GM19452 (cell line): Measurements from ENCODE around the gene MISP3.
A peak's percentile ranks its signal among the peaks of the same experiment; 100 is the strongest.

Source experiments
- ATAC-seq: cut with Tn5 transposase; IDR thresholded peaks from one replicate; pipeline ENCODE4 v1.9.1; 2021; ENCODE audit not compliant: unreplicated experiment

Gene MISP3

GRCh38 chr19:14101003-14101545 is 28.5 kb downstream of the MISP3 start:
- ATAC-seq: no peak

GRCh38 chr19:14102102-14102696 is 29.6 kb downstream of the MISP3 start:
- no peak for ATAC-seq

DNA sequence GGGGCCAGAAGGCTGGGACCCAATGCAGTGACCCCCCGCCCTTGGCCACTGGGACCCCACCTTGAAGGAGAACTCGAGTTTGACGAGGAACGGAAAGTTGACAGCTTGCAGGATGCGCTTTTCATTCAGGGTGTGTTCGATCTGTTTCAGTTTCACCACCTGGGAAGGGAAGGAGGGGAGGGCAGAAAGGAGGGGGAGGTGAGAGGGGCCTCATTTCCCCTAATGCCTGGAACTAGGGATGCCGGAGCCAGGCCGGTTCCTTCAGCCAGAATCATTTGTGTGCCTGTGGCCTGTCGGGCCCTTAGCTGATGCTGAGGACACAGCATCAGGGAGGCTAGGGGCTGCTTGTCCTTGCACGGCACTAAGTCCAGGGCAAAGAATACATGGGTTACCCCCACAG is 30.2 kb downstream of the MISP3 start:
- no peak for ATAC-seq

DNA sequence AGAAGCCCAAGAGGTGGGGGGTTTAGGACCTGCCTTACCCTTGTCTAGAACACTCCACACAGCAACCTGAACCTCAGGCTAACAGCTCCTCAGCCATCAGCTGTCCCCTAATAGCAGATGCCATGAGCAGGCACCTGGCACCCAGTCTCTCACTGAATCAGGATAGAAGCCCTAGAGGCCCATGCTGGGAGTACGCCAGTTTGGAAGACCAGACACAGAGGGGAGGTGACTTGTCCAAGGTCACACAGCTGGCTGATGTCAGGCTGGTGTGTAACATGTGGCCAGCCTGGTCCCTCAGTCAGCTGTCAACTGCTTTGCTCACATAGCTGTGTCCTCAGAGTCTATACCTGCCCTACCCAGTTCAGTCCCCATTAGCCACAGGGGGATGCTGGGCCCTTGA is 30.7 kb downstream of the MISP3 start:
- no peak for ATAC-seq

GRCh38 chr19:14105680-14106079 is 33.1 kb downstream of the MISP3 start:
- ATAC-seq: no peak

- no peak for ATAC-seq
These were observed 34.3 kb downstream of the MISP3 start for GRCh38 chr19:14106840-14107239.

DNA sequence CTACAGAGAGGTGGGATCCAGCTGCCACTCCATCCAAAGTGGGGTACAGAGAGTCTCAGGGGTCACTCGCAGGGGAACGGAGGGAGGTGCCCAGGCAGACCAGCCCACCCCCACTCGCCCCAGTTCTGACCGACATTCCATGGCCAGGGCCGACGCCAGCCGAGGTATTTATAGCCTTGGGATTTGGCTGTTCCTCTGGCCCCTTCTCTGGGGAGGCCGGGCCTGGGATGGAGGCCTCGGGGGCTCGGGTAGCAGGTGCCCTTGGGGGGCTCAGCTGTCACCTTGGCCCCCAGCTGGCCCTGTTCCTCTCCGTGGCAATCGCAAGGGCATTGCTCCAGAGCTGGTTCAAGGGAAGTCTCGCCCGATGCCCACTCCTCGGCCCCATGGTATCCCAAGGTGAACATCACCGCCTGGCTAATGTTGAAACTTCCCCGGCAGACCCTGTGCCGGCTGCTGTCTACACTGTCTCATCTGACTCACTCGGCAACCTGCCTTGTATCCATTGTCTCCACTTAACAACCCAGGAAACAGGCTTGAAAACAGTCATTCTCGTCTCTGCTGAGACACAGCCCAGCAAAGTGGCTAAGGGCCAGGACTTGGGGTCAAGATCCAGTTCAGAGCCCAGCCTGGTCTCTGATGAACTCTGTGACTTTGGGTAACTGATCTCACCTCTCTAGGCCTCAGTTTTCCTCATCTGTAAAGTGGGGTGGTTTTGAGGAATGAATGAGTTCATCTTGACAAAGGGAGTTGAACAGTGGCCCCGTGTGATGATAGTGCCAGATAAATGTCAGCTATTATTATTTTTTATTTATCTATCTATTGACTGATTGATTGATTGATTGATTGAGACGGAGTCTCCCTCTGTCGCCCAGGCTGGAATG is 35.2 kb downstream of the MISP3 start:
- no peak for ATAC-seq

DNA sequence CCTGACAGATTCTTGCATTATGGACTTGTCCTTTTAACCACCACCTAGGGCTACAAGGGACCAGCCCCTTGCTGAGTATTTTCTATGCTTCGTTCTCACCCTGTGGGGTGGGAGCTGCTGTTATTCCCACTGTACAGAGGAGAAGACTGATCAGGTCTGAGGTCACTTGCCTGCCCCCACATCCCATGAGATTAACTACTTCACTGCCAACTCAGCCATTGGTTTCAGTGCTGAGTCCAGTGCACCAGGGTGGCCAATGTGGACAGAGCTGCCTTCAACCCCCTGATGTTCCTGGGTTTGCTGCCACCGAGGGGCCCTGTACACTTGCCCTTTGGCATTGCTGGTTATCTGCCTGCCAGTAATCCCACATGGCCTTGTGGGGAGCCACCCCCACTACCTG is 38.1 kb downstream of the MISP3 start:
- ATAC-seq: no peak

DNA sequence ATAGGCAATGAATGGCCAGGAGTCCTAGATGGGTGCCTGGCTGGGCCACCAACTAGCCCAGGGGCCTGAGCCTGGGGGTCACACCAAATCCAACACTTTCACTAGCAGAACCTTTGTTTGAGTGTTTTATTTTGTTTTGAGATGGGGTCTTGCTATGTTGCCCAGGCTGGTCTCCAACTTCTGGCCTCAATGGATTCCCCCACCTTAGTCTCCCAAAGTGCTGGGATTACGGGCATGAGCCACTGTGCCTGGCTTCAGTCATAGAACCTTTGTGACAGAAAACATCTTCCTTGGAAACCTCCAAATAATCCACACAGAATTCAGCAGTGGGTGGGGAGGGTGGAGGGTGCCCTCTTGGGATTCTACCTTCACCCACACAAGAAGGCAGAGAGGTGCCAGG is 38.9 kb downstream of the MISP3 start:
- ATAC-seq: no peak

DNA sequence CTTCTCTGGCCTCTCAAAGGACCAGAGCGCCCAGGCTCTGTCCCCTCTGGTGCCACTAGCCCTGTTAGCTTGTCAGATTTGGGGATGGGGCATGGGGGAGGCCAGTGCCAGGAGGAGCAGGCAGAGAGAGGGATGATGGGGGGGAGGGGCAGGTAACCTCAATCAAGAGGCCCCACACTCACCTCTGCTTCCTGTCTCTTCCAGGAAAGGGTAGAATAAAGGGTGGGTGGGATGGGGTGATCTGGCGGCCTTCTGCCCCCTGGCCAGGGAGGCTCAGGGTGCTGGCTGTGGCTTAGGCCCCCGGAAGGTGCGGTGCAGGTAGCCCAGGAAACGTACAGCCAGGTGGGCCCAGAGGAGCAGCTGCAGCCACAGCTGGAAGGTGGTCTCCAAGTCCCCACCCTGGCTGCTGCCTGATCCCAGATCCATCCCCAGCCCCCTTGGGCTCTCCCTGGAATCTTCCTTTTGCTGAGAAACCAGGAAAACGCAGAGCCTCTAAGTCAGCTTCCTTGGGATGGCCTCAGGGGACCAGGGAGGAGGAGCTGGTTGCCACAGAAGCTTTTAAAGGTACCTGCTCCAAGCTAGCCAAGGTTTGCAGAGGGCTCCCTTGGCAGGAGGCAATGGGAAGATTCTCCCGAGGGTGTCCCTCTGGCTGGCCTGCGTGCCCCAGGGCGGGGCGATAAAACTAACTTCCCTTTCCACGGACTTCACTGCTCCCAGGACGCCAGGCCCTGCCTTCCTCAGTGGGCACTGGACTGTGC is 39.6 kb downstream of the MISP3 start:
- no peak for ATAC-seq

- no peak for ATAC-seq
These were observed 40.3 kb downstream of the MISP3 start for GRCh38 chr19:14112809-14113385.

GRCh38 chr19:14113762-14114414 is 41.3 kb downstream of the MISP3 start:
- no peak for ATAC-seq

DNA sequence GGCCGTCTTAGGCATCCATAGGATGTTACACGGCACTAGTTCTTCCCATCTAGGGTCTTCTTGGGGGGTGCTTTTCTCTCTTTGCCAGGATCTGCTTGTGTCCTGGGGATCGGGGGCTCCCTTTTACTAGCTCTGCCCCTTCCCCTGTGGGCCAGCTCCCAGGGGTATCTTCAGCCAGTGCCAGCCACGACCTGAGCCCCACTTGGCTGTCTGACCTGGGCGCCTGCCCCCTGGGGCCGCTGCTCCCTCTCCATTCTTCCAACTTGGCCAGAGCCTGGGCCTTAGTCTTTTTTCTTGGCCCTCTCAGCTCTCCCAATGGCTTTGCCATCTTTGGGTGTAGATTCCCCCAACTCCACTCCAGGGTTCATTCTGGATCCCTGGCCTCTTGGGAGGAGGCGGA is 41.9 kb downstream of the MISP3 start:
- no peak for ATAC-seq

- no peak for ATAC-seq
These were observed 42.3 kb downstream of the MISP3 start for GRCh38 chr19:14114854-14115253.

DNA sequence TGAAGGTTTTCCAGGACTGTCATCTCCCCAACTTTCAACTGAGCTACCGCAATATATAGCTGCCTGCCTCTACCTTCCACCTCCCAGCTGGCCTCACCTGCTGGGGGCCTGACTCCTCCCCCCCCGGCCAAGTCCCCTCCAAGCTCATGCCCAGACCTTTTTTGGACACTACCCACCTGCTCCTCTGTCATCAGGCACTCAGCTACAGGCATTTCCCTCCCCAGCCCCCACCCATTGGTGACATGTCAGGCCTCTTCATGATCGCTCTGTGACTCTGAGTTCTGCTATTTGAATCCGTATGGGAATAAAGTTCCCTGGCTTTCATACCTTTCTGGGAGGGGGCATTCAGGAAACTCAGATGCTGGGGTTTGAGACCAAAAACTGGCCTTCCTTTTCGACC is 43.2 kb downstream of the MISP3 start:
- no peak for ATAC-seq

DNA sequence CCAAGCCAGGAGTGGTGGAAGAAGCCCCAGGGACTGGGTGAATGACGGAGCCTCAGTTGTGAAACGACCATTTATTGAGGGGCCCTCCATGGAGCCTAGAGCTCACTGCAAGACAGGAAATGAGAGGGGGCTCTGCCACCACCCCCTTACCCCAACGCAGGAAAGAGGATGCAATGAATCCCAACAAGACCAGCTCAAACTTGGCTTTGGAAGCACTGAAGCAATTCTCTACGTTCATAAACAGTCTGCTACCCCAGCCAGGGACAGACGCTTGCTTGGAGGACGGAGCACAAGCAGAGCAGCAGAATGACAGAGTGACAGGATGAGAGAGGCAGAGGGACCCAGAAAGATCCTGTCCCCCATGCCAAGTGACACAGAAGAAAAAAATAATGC is 43.9 kb downstream of the MISP3 start:
- ATAC-seq: no peak

GRCh38 chr19:14116918-14117578 is 44.5 kb downstream of the MISP3 start:
- ATAC-seq: peak; percentile 8

- peak; percentile 85 for ATAC-seq
These were observed 45.1 kb downstream of the MISP3 start, which contains the start of gene PRKACA for GRCh38 chr19:14117668-14118164. Gene PRKACA (minus strand): TSS chr19:14117762. CDS start chr19:14117547, 215 bp downstream.

DNA sequence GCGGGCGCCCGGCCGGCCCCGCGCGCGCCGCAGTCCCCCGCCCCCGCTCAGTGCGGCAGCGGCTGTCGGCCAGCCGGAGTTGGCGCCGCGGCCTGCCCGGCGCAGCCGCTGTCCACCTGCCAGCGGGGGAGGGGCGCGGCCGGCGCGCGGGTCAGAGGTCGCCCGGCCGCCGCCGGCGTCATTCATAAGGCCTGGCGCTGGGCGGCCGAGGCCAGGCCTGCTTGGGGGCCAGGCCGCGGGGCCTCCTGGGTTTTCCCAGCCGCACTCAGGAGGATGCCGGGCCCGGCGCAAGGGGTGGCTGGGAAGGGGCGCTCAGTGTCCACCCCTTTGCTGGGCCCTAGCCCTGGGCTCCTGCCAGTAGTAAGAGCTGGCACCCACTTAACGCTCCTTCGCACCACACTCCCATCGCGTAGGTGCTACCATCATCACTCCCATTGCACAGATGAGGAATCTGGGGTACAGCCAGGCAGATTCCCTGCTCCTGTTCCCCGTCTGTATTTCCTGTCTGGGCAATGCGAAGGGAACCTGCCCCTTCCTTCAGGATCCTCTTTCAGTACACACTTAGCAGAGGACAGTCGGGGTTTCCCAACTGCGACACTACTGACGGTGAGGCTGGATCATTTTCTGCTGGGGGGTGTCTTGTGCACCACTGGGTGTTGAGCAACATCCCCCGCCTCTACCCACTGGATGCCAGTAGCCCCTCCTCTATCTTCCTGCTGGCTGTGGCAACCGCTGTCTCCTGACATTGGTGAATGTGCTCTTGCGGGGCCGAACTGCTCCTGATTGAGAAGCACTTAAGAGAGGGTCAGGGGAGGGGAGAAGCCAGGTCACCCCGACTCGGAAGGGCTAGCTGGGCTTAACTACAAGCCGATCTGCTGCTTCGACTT is 45.8 kb downstream of the MISP3 start:
- no peak for ATAC-seq
